HG03108 (cell line): ENCODE data around the gene PCBP3.
A peak's percentile ranks its signal among the peaks of the same experiment; 100 is the strongest.
"Not testable (repeated sequence)": the region's sequence is repeated elsewhere in the genome, so short reads cannot be mapped to it uniquely, and the experiment has no call there.

ENCODE experiments used
- ATAC-seq: cut with Tn5 transposase; IDR thresholded peaks from one replicate; pipeline ENCODE4 v1.9.1; 2021; ENCODE audit warnings: moderate library complexity; ENCODE audit not compliant: unreplicated experiment

PCBP3 gene

DNA sequence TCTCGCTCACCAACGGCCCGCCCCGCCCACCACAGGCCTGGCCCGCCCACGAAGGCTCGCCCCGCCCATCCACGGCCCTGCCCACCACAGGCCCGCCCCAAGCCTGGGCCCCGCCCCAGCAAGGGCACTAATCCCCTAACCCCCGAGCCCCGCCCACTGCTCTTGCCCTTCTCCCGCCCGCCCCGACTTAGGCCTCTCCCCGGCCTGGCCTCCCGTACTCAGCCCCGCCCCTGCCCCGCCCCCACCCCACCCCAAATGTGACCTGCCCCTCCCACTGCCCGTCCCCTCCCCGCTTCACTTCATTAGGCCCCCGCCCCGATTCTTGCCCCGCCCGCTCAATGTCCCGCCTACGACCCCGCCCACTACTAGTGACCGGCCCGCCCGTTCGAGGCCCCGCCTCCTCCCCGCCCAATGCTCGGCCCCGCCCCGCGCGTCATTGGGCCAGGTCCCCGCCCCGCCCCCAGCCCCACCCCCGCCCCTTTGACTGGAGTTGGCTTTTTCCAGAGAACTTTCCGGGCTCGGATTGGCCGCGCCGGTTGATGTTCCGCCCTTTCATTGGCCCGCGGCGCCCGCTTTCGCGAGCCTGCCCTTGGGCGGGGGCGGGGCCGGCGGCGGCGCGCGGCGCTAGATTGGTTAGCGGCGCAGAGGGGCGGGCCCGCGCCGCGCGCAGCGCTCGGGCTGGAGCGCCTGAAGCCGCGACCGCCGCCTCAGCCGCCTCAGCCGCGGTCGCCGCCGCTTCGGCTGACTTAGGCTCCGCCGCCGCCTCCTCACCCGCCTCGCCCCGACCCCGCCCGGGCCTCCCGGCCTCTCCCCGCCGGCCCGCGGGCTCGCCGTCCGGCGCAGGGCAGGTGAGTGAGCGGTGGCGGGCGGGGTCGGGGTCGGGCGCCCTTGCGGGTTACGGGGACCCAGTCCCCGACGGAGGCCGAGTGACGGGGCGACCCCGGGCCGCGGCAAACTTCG is at the start of gene PCBP3:
TSS of gene PCBP3 (plus strand) at position 705 of the 960 bp plus-strand sequence. CDS start 206,361 bp downstream, outside the sequence.
- ATAC-seq = peak; percentile 70

DNA sequence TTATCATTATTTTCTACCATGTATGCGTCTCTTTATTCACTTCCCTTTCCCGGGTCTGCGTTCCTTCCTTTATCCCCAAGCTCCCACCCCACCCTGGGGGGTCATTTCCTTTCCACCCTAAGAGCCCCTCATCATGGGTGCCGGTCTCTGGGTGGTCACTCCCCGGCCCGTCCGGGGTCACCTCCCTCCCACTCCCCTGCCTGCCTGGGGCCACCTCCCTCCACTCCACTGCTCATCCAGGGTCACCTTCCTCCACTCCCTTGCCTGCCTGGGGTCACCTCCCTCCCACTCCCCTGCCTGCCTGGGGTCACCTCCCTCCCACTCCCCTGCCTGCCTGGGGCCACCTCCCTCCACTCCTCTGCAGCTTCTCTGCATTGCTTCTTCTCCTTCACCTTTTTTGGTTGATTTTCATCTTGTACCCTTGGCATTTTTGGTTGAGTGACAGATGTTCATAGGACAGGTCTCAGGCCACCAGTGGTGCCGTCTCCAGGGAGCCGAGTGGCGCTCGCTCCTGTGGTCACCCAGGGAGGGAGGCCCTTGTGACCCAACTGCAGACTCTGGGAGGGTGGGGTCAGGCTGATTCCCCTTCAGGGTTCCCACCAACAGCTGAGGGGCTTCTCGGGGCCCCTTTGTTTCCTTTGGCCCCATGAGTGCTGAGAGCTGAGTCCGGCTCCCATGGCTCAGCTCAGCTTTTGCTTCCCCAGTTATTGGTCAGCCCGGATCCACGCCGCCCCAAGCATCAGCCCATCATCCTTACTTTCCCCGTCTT is 48.6 kb upstream of the PCBP3 start:
- ATAC-seq = no peak

- no peak for ATAC-seq
These were observed 47.8 kb upstream of the PCBP3 start for GRCh38 chr21:45595574-45596295.

- peak; percentile 39 for ATAC-seq
These were observed 46.7 kb upstream of the PCBP3 start for GRCh38 chr21:45596704-45597318.

- no peak for ATAC-seq
These were observed 45.4 kb upstream of the PCBP3 start for GRCh38 chr21:45598109-45598508.

- ATAC-seq = no peak
These were observed 44.9 kb upstream of the PCBP3 start for GRCh38 chr21:45598666-45599065.

DNA sequence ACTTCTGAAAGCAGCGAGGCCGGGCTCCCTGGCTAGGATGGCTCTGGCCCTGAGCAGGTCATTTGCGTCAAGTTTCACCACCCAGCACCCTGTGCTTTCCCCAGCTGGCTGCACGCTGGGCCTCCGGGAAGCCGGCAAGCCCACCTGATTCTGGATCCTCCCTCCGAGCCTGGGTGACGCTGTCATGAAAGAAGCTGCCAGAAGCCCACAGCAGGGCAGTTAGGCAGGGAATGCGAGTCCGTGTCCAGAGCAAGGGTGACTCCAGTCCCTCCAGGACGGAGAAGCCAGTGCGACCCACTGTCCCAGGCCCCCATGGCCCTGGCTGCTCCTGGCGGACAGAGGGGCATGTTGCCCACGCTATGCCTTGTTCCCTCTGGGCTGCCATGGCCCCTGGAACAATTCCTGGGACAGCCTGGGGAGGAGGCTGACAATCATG is 44.4 kb upstream of the PCBP3 start:
- no peak for ATAC-seq

- ATAC-seq = no peak
These were observed 43.3 kb upstream of the PCBP3 start for GRCh38 chr21:45600248-45600647.

GRCh38 chr21:45601551-45601950 is 42.0 kb upstream of the PCBP3 start:
- ATAC-seq = no peak

DNA sequence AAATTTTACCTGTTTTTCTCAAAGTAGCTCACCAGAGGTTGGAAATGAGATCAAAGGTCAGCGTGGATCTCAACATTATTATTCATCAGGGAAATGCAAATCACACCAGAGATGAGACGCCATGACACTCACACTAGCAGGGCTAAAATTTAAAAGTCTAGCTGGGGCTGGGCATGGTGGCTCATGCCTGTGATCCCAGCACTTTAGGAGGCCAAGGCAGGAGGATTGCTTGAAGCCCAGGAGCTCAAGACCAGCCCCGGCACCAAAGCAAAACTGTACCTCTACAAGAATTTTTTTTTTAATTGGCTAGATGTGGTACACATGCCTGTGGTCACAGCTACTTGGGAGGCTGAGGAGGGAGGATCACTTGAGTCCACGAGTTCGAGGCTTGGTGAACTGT is 41.4 kb upstream of the PCBP3 start:
- no peak for ATAC-seq

DNA sequence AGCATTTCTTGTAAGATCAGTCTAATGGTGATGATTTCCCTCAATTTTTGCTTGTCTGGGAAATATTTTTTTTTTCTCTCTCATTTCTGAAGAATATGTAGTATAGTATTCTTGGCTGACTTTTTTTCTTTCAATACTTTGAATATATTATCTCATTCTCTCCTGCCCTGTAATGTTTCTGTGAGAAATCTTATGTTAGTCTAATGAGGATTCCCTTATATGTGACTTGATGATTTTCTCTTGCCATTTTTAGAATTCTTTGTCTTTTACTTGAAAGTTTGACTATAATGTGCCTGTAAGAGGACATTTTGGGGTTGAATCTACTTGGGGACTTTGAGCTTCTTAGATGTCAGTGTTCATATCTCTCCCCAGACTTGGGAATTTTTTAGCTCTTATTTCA is 40.0 kb upstream of the PCBP3 start:
- ATAC-seq = no peak

DNA sequence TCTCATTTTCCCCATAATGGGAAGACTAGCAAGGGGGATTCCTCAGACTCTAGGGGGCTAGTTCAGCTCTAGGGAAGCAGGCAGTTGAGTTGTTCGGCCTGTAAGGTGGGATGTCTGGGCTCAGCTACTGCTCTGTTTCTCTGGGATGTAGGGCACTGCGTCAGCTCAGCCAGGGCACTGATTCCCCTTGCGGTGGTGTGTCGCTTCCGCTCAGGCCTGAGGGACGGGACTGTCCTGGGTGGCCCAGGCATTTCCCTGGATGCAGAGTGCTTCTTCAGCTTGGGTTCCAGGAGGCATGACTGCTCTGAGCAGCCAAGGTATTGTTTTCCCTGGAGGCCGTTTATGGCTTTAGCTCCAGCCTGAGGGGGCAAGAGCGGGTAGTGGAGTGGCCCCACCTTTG is 38.8 kb upstream of the PCBP3 start:
- ATAC-seq = not testable (repeated sequence)

GRCh38 chr21:45607021-45607908 is 36.3 kb upstream of the PCBP3 start:
- no peak for ATAC-seq

- ATAC-seq = no peak
These were observed 35.6 kb upstream of the PCBP3 start for GRCh38 chr21:45607909-45608295.

GRCh38 chr21:45608747-45609470 is 34.6 kb upstream of the PCBP3 start:
- not testable (repeated sequence) for ATAC-seq

DNA sequence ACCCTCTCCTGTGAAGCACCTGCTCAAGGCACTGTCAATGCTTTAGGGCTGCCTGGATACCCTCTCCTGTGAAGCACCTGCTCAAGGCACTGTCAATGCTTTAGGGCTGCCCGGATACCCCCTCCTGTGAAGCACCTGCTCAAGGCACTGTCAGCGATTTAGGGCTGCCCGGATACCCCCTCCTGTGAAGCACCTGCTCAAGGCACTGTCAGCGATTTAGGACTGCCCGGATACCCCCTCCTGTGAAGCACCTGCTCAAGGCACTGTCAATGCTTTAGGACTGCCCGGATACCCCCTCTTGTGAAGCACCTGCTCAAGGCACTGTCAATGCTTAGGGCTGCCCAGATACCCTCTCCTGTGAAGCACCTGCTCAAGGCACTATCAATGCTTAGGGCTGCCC is 33.9 kb upstream of the PCBP3 start:
- not testable (repeated sequence) for ATAC-seq

GRCh38 chr21:45611296-45611695 is 32.2 kb upstream of the PCBP3 start:
- ATAC-seq = no peak

DNA sequence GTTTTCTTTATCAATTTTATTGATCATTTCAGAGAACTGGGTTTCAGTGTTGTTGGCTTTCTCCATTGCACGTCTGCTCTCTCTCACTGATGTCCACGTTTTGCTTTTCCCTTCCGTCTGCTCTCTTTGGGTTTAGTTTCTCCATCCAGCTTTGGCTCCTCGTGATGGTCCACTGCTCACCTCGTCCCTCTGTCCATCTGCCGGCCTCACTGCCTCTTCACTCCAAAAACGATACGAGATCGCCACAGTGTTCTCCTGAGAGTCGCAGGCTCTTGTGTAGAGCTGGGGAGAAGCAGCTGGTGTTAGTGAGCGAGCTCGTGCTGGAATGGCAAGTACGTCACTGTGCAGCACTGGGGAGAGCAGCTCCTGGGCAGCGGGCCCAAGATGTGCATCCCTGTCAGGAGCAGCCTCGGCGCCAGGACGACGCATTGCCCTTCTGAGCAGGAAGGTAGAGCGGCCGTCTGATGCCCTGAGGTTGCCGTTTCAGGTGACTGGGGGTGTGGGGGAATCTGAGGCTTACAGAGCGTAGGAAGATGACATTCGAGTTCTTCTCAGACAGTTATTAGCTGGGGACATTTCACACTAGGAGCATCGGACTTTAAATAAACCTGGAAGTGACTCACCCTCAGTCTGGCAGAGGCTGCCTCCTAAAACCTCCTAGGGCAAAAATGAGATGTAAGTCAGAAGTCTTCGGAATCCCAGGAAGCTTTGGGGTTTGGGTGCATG is 31.4 kb upstream of the PCBP3 start:
- no peak for ATAC-seq
